HEK293 (cell line): Measurements from ENCODE around the gene TBC1D9B.
A peak's percentile ranks its signal among the peaks of the same experiment; 100 is the strongest.

Experiments used
- CTCF ChIA-PET: fragments of 350-600 bp; formaldehyde crosslinking; extraction: SDS; loops from one replicate; lab custom pipeline; 2021; ENCODE audit warnings: antibody characterized with exemption; lab: Yijun Ruan, JAX
- POLR2A ChIA-PET: fragments of 300-600 bp; formaldehyde crosslinking; extraction: SDS; loops from one replicate; lab custom pipeline; 2020; ENCODE audit warnings: antibody characterized with exemption, inconsistent platforms; lab: Yijun Ruan, JAX
- H3K27ac ChIP-seq: fragments of 200-500 bp; sonication (Bioruptor generic); 2 replicates; pipeline ENCODE4 v1.5.1; 2014; ENCODE audit warnings: low read depth, low read length, control low read depth, inconsistent platforms; ENCODE audit errors: extremely low read depth
- H3K36me3 ChIP-seq, 2 experiments: fragments of 200-500 bp in 1 of 2; sonication (Bioruptor generic) in 1 of 2; 1 replicate in 1 of 2; 2 replicates in 1 of 2; pipeline ENCODE4 v1.5.1; 2014 to 2017; ENCODE audit warnings: inconsistent platforms in 2 of 2, low read length in 2 of 2; ENCODE audit not compliant: control insufficient read depth in 2 of 2, insufficient read depth in 1 of 2
- H3K4me1 ChIP-seq: fragments of 200-500 bp; sonication (Bioruptor generic); 2 replicates; pipeline ENCODE4 v1.5.1; 2014; ENCODE audit warnings: mild to moderate bottlenecking, low read length, inconsistent platforms; ENCODE audit not compliant: control insufficient read depth, insufficient read depth
- H3K4me3 ChIP-seq: 2 replicates; pipeline ENCODE4 v1.5.1; 2011; ENCODE audit warnings: low read depth, mild to moderate bottlenecking, control low read depth, low read length, moderate library complexity
- H3K9me3 ChIP-seq: fragments of 200-500 bp; sonication (Bioruptor generic); 2 replicates; pipeline ENCODE4 v1.5.1; 2014; ENCODE audit warnings: low read depth, low read length, inconsistent platforms; ENCODE audit not compliant: control insufficient read depth, insufficient read depth
- HOXA7 ChIP-seq: sonication (generic); formaldehyde crosslinking; IDR thresholded peaks from 2 replicates; pipeline ENCODE4 v1.8.1; 2022; ENCODE audit warnings: missing genetic modification reagents, borderline replicate concordance
- HOXC10 ChIP-seq: sonication (generic); formaldehyde crosslinking; IDR thresholded peaks from 2 replicates; pipeline ENCODE4 v1.8.1; 2023; ENCODE audit warnings: mild to moderate bottlenecking, missing genetic modification reagents
- OVOL3 ChIP-seq: fragments of 450-650 bp; formaldehyde crosslinking; IDR thresholded peaks from 2 replicates; pipeline ENCODE4 v1.5.1; 2016; ENCODE audit warnings: missing biosample characterization, missing genetic modification characterization
- PRDM1 ChIP-seq: fragments of 450-650 bp; formaldehyde crosslinking; IDR thresholded peaks from 2 replicates; pipeline ENCODE4; 2016; ENCODE audit warnings: missing biosample characterization, missing genetic modification characterization
- SALL2 ChIP-seq: fragments of 450-650 bp; formaldehyde crosslinking; IDR thresholded peaks from 2 replicates; pipeline ENCODE4 v1.5.0; 2017; ENCODE audit warnings: missing biosample characterization, mild to moderate bottlenecking, missing genetic modification characterization, borderline replicate concordance
- ZBTB8A ChIP-seq: fragments of 450-650 bp; formaldehyde crosslinking; IDR thresholded peaks from 2 replicates; pipeline ENCODE4 v1.5.1; 2016; ENCODE audit warnings: missing biosample characterization, missing genetic modification characterization
- ZEB2 ChIP-seq: fragments of 450-650 bp; formaldehyde crosslinking; IDR thresholded peaks from 2 replicates; pipeline ENCODE4 v1.5.1; 2016; ENCODE audit warnings: missing biosample characterization, missing genetic modification characterization
- ZFP69B ChIP-seq: fragments of 450-650 bp; formaldehyde crosslinking; IDR thresholded peaks from 2 replicates; pipeline ENCODE4 v1.5.1; 2016; ENCODE audit warnings: missing biosample characterization, missing genetic modification characterization
- ZNF138 ChIP-seq: fragments of 450-650 bp; formaldehyde crosslinking; IDR thresholded peaks from 2 replicates; pipeline ENCODE4 v1.5.1; 2016; ENCODE audit warnings: missing biosample characterization, missing genetic modification characterization, borderline replicate concordance
- ZNF248 ChIP-seq: fragments of 450-650 bp; formaldehyde crosslinking; IDR thresholded peaks from 2 replicates; pipeline ENCODE4 v1.5.1; 2017; ENCODE audit warnings: missing biosample characterization, missing genetic modification characterization
- ZNF266 ChIP-seq: fragments of 450-650 bp; formaldehyde crosslinking; IDR thresholded peaks from 2 replicates; pipeline ENCODE4 v1.5.1; 2016; ENCODE audit warnings: missing biosample characterization, missing genetic modification characterization, low read depth
- ZNF292 ChIP-seq: fragments of 450-650 bp; formaldehyde crosslinking; IDR thresholded peaks from 2 replicates; pipeline ENCODE4 v1.5.1; 2016; ENCODE audit warnings: low read depth, missing biosample characterization, missing genetic modification characterization, borderline replicate concordance
- ZNF335 ChIP-seq: fragments of 450-650 bp; formaldehyde crosslinking; conservative IDR thresholded peaks from 2 replicates; pipeline ENCODE4 v1.5.1; 2016; ENCODE audit warnings: missing biosample characterization, missing genetic modification characterization
- ZNF37A ChIP-seq: fragments of 450-650 bp; IDR thresholded peaks from 2 replicates; pipeline ENCODE4 v1.5.1; 2018; ENCODE audit warnings: missing biosample characterization, missing genetic modification characterization
- ZNF398 ChIP-seq: fragments of 450-650 bp; formaldehyde crosslinking; IDR thresholded peaks from 2 replicates; pipeline ENCODE4 v1.5.1; 2017; ENCODE audit warnings: missing biosample characterization, missing genetic modification characterization
- ZNF426 ChIP-seq: fragments of 450-650 bp; formaldehyde crosslinking; IDR thresholded peaks from 2 replicates; pipeline ENCODE4 v1.5.1; 2017; ENCODE audit warnings: missing biosample characterization, missing genetic modification characterization, mild to moderate bottlenecking, inconsistent platforms, moderate library complexity
- ZNF514 ChIP-seq: fragments of 450-650 bp; formaldehyde crosslinking; IDR thresholded peaks from 2 replicates; pipeline ENCODE4 v1.5.1; 2016; ENCODE audit warnings: missing biosample characterization, missing genetic modification characterization
- ZNF555 ChIP-seq: fragments of 450-650 bp; formaldehyde crosslinking; conservative IDR thresholded peaks from 2 replicates; pipeline ENCODE4 v1.5.1; 2017; ENCODE audit warnings: missing biosample characterization, mild to moderate bottlenecking, missing genetic modification characterization, inconsistent platforms
- ZNF626 ChIP-seq: fragments of 450-650 bp; sonication (Bioruptor Pico); formaldehyde crosslinking; IDR thresholded peaks from 2 replicates; pipeline ENCODE4 v1.5.1; 2018; ENCODE audit warnings: missing biosample characterization, missing genetic modification characterization, inconsistent platforms
- ZNF629 ChIP-seq: fragments of 450-650 bp; formaldehyde crosslinking; IDR thresholded peaks from 2 replicates; pipeline ENCODE4 v1.5.1; 2017; ENCODE audit warnings: missing biosample characterization, missing genetic modification characterization
- ZNF654 ChIP-seq: fragments of 450-650 bp; formaldehyde crosslinking; IDR thresholded peaks from 2 replicates; pipeline ENCODE4 v1.5.1; 2016; ENCODE audit warnings: low read depth, missing biosample characterization, missing genetic modification characterization
- ZNF670 ChIP-seq: fragments of 450-650 bp; formaldehyde crosslinking; IDR thresholded peaks from 2 replicates; pipeline ENCODE4 v1.5.1; 2016; ENCODE audit warnings: missing biosample characterization, missing genetic modification characterization, low read depth
- ZNF791 ChIP-seq: fragments of 450-650 bp; formaldehyde crosslinking; IDR thresholded peaks from 2 replicates; pipeline ENCODE4 v1.5.1; 2016; ENCODE audit warnings: missing biosample characterization, missing genetic modification characterization
- ZNF837 ChIP-seq: fragments of 450-650 bp; formaldehyde crosslinking; IDR thresholded peaks from 2 replicates; pipeline ENCODE4 v1.5.1; 2016; ENCODE audit warnings: missing biosample characterization, missing genetic modification characterization
- ZSCAN4 ChIP-seq: fragments of 450-650 bp; formaldehyde crosslinking; IDR thresholded peaks from 2 replicates; pipeline ENCODE4 v1.5.1; 2017; ENCODE audit warnings: missing biosample characterization, missing genetic modification characterization
- TF ChIP-seq, protein P1 (sequence below): fragments of 450-650 bp; formaldehyde crosslinking; IDR thresholded peaks from 2 replicates; pipeline ENCODE4 v1.5.1; 2016; ENCODE audit warnings: missing biosample characterization, missing genetic modification characterization

TBC1D9B gene

GRCh38 chr5:179819296-179820126 is 88.2 kb downstream of the TBC1D9B start (continued):
- TF ChIP-seq ZFP69B (tag by site-specific recombination) = no peak
- peak; percentile 74 for TF ChIP-seq ZBTB8A
- TF ChIP-seq ZEB2 = 0 out of 2 replicates have a peak, but pooled peaks have one; percentile 9
- TF ChIP-seq, protein P1, sequence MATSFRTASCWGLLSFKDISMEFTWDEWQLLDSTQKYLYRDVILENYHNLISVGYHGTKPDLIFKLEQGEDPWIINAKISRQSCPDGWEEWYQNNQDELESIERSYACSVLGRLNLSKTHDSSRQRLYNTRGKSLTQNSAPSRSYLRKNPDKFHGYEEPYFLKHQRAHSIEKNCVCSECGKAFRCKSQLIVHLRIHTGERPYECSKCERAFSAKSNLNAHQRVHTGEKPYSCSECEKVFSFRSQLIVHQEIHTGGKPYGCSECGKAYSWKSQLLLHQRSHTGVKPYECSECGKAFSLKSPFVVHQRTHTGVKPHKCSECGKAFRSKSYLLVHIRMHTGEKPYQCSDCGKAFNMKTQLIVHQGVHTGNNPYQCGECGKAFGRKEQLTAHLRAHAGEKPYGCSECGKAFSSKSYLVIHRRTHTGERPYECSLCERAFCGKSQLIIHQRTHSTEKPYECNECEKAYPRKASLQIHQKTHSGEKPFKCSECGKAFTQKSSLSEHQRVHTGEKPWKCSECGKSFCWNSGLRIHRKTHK (tag by site-specific recombination) = no peak
- no peak for TF ChIP-seq ZNF138 (tag by site-specific recombination)
- TF ChIP-seq HOXA7 (CRISPR knock-in tag) = no peak
- TF ChIP-seq ZNF398 (tag by site-specific recombination) = peak; percentile 41

DNA sequence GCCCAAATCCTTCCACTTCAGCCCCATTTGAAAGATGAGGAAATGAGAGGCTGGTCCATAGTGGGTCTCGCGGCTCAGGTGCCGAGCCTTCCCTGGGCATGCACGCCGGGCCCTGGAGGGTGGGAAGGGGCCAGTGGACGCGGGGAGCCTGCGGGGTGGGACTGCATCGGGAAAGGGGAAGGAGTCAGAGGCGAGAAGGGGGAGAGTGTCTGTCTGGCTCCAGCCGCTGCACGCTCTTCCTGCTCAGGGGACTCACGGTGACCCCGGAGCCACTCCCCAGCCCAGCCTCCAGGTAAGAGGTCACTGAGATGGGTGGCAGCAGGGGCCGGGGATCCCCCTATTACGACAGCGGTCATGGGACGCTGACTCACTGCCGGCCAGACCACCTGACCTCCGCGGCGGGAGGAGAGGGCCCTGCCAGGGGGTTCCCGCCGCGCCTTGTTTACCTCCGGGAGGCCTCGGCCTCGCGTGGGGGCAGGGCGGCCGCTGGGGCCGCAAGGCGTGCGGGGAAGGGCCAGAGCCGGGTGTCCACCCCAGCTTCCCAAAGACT is 88.9 kb downstream of the TBC1D9B start:
- ChIA-PET POLR2A (interaction anchor here (0.6 to 1.1 kb wide), 3 partner anchors 12 to 1295 kb away, joined by 3 read pairs; no protein-coding TSS in a partner anchor), CTCF (interaction anchor here (0.7 kb wide), 1 partner anchor 13 kb away, joined by 3 read pairs; no protein-coding TSS in a partner anchor)
- no peaks in the 10 kb centered on the region for H3K9me3 ChIP-seq
- peak overlapping the region; percentile 92 for H3K27ac ChIP-seq
- peaks cover 5 to 39% of the 10 kb centered on the region in 2 experiments; a peak in 2 of 3 replicates for H3K36me3 ChIP-seq
- peaks cover 19% of the 10 kb centered on the region for H3K4me1 ChIP-seq
- peak overlapping the region; percentile 21 for H3K4me3 ChIP-seq
- TF ChIP-seq ZNF266 (tag by site-specific recombination) (no peak), OVOL3 (tag by site-specific recombination) (no peak), ZNF629 (tag by site-specific recombination) (peak; percentile 99), ZNF335 (tag by site-specific recombination) (peak; percentile 62), ZNF292 (no peak), ZNF791 (tag by site-specific recombination) (no peak), ZNF555 (tag by site-specific recombination) (no peak), ZNF837 (no peak; the same call in 1 of the 2 replicates), SALL2 (no peak), ZSCAN4 (peak; percentile 44; the same call in 1 of the 2 replicates), ZNF654 (tag by site-specific recombination) (no peak), ZNF426 (tag by site-specific recombination) (no peak), ZNF37A (no peak), PRDM1 (tag by site-specific recombination) (peak; percentile 54; the same call in 1 of the 2 replicates), ZNF670 (no peak), ZNF248 (tag by site-specific recombination) (no peak), ZNF626 (tag by site-specific recombination) (no peak), ZNF514 (tag by site-specific recombination) (no peak), HOXC10 (CRISPR knock-in tag) (no peak)
- TF ChIP-seq, protein P1 (tag by site-specific recombination) = no peak
